Upper lobe of left lung (tissue), 4 donors: ENCODE data around the gene FMO2.

Experiments used
- CTCF ChIP-seq, 6 experiments: fragments of 450-650 bp in 4 of 6; fragments of 200-600 bp in 2 of 6; sonication (generic) in 2 of 6; IDR thresholded peaks; one replicate each; pipeline ENCODE4 v1.5.1; 2016 to 2019; ENCODE audit warnings: antibody characterized with exemption in 6 of 6
- POLR2A ChIP-seq, 4 donors: fragments of 450-650 bp; IDR thresholded peaks; one replicate each; pipeline ENCODE4 v1.5.1; 2016 to 2017; ENCODE audit warnings: antibody characterized with exemption in 4 of 4, mild to moderate bottlenecking in 2 of 4

DNA sequence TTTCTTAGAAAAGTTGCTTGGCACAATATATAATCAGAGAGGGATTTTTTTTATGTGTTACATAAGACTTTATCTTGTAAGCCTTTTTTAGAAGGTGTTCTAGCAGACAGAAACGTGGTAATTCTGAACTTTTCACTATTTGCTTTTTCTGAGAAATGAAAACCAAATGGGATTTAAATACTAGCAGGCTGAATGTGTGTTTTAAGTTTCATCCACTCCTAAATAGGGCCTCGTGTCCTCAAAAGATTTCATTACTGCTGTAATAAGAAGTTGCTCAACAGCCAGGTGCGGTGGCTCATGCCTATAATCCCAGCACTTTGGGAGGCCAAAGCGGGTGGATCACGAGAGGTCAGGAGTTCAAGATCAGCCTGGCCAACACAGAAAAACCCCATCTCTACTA is 44.7 kb upstream of the FMO2 start:
- no peak for TF ChIP-seq CTCF (IDR thresholded peaks at IDR 0.05)
- TF ChIP-seq POLR2A (IDR thresholded peaks at IDR 0.05) = no peak
